K562 (cell line): ENCODE data around the gene CHCHD6. TPM values are rescaled to one million over a fixed set of nuclear protein-coding genes. Genes with fewer than 3 reads are reported as not detected.

Source experiments
- ATF7 ChIP-seq: fragments of 450-650 bp; IDR thresholded peaks from 2 replicates; pipeline ENCODE4 v1.7.1; 2014; ENCODE audit warnings: mild to moderate bottlenecking, moderate library complexity
- CCNT2 ChIP-seq: IDR thresholded peaks from 2 replicates; pipeline ENCODE4 v1.6.1; 2011; ENCODE audit warnings: borderline replicate concordance, low read depth, mild to moderate bottlenecking, moderate library complexity, mixed read lengths, low read length; ENCODE audit not compliant: insufficient read length; ENCODE audit errors: extremely low read depth
- DEAF1 ChIP-seq: fragments of 450-650 bp; formaldehyde crosslinking; IDR thresholded peaks from 2 replicates; pipeline ENCODE4 v1.4.0; 2020; ENCODE audit warnings: mild to moderate bottlenecking, moderate library complexity
- E2F6 ChIP-seq, 2 experiments: IDR thresholded peaks; 2 replicates each; pipeline ENCODE4 v1.6.1; 2011; ENCODE audit warnings: borderline replicate concordance in 1 of 2, control low read depth in 1 of 2, low read depth in 1 of 2, low read length in 1 of 2, mild to moderate bottlenecking in 1 of 2, mixed read lengths in 1 of 2, moderate library complexity in 1 of 2; ENCODE audit not compliant: insufficient read depth in 1 of 2, insufficient read length in 1 of 2, poor library complexity in 1 of 2, severe bottlenecking in 1 of 2; ENCODE audit errors: extremely low read depth in 1 of 2
- MGA ChIP-seq: fragments of 450-650 bp; IDR thresholded peaks from 2 replicates; pipeline ENCODE4 v1.6.1; 2016; ENCODE audit warnings: mild to moderate bottlenecking, moderate library complexity
- POLR3G ChIP-seq: IDR thresholded peaks from 2 replicates; pipeline ENCODE4 v1.6.1; 2011; ENCODE audit not compliant: insufficient read length, insufficient replicate concordance; ENCODE audit errors: extremely low read depth
- PRMT5 ChIP-seq: sonication (generic); formaldehyde crosslinking; IDR thresholded peaks from 2 replicates; pipeline ENCODE4 v1.5.0; 2020; ENCODE audit warnings: missing genetic modification reagents
- RAD51 ChIP-seq: fragments of 450-650 bp; IDR thresholded peaks from 2 replicates; pipeline ENCODE4 v1.7.1; 2016; ENCODE audit warnings: low read depth, mild to moderate bottlenecking, borderline replicate concordance
- RBFOX2 ChIP-seq: fragments of 200-400 bp; formaldehyde crosslinking; IDR thresholded peaks from 2 replicates; pipeline ENCODE4 v1.6.1; 2017; ENCODE audit warnings: low read depth, mild to moderate bottlenecking, low read length, moderate library complexity
- SMARCE1 ChIP-seq: fragments of 450-650 bp; IDR thresholded peaks from 2 replicates; pipeline ENCODE4 v1.7.1; 2016; ENCODE audit warnings: mild to moderate bottlenecking
- TOE1 ChIP-seq, 2 experiments: fragments of 450-650 bp in 1 of 2; sonication (generic) in 1 of 2; formaldehyde crosslinking in 1 of 2; IDR thresholded peaks; 2 replicates each; pipeline versions ENCODE4 v1.7.1 to v1.8.0; 2016 to 2022; ENCODE audit warnings: borderline replicate concordance in 2 of 2, mild to moderate bottlenecking in 2 of 2, antibody characterized with exemption in 1 of 2, inconsistent platforms in 1 of 2, low read depth in 1 of 2, missing genetic modification reagents in 1 of 2, moderate library complexity in 1 of 2
- polyA plus RNA-seq, 8 experiments: library from polyadenylated mRNA; depleted of rRNA in 4 of 8; stranded (reverse) in 5 of 8; unstranded in 3 of 8; fragments of >200 nt; fragmentation: Nextera tagmentation in 2 of 8; fragmentation: Illumina TruSeq in 1 of 8; extraction: Ambion mirVana in 2 of 8; extraction: Trizol in 1 of 8; gene quantifications; 2 replicates each; pipeline versions ENCODE4 v1.2.1 to v1.2.3, GENCODE V29; 2011 to 2014; ENCODE audit warnings: inconsistent platforms in 1 of 8, missing spikeins in 1 of 8
- total RNA-seq, 7 experiments: library from RNA; depleted of rRNA in 6 of 7; stranded (reverse); fragments of >200 nt in 6 of 7; fragmentation: Illumina TruSeq in 2 of 7; extraction: Trizol in 2 of 7; gene quantifications; 2 replicates each; pipeline versions ENCODE4 v1.2.1 to v1.2.3, GENCODE V29; 2011 to 2021; ENCODE audit warnings: low replicate concordance in 1 of 7

CHCHD6 gene
- total and polyA plus RNA-seq, 9 of the 15 experiments (the other 6 are each of a cell fraction or from before 2014, with no cell fraction given), result 4.6 to 18.6 (median 10.9) TPM

GRCh38 chr3:126982471-126983175 lies 278.6 kb downstream of the CHCHD6 start, which contains the start of gene PLXNA1 (continued):
- TF ChIP-seq TOE1 (IDR thresholded peaks at IDR 0.05; ENCODE audit: borderline replicate concordance), result 0 out of 2 replicates have a peak, but pooled peaks have one; percentile 55
- no peak for TF ChIP-seq TOE1 (CRISPR knock-in tag; IDR thresholded peaks at IDR 0.05; ENCODE audit: borderline replicate concordance, low read depth)
- peak; percentile 80 for TF ChIP-seq RBFOX2
- TF ChIP-seq SMARCE1, result no peak
- peak; percentile 90 to 95 for TF ChIP-seq E2F6 (IDR thresholded peaks at IDR 0.05; ENCODE audit: borderline replicate concordance in 1 of 2, extremely low read depth in 1 of 2, insufficient read depth in 1 of 2, insufficient read length in 1 of 2, low read depth in 1 of 2, low read length in 1 of 2, poor library complexity in 1 of 2, severe bottlenecking in 1 of 2)
- 0 out of 2 replicates have a peak, but pooled peaks have one; percentile 43 for TF ChIP-seq PRMT5 (CRISPR knock-in tag)
- TF ChIP-seq ATF7, result 0 out of 2 replicates have a peak, but pooled peaks have one; percentile 43
- peak; percentile 51 for TF ChIP-seq CCNT2
- no peak for TF ChIP-seq POLR3G
- TF ChIP-seq MGA, result peak; percentile 95
- TF ChIP-seq RAD51, result 0 out of 2 replicates have a peak, but pooled peaks have one; percentile 36
- TF ChIP-seq DEAF1 (CRISPR knock-in tag), result 0 out of 2 replicates have a peak, but pooled peaks have one; percentile 20
